Vagina (tissue), 2 donors: ENCODE results near the gene APOL4. TPM values are rescaled to one million over a fixed set of nuclear protein-coding genes. Genes with fewer than 3 reads are reported as not detected.
"Not testable (repeated sequence)": the region's sequence is repeated elsewhere in the genome, so short reads cannot be mapped to it uniquely, and the experiment has no call there.

Experiments used
- DNase-seq, 2 donors: peaks; one replicate each; pipeline ENCODE4 v3.0.0-alpha.2; 2017; ENCODE audit errors: extremely low spot score in 2 of 2
- H3K27ac ChIP-seq: fragments of 200-600 bp; sonication (generic); one replicate; pipeline ENCODE4 v1.5.1; 2019
- H3K27me3 ChIP-seq: fragments of 200-600 bp; sonication (generic); one replicate; pipeline ENCODE4 v1.5.1; 2019
- H3K36me3 ChIP-seq, 2 donors: fragments of 200-600 bp; sonication (generic); one replicate each; pipeline ENCODE4 v1.5.1; 2017 to 2019
- H3K4me1 ChIP-seq: fragments of 200-600 bp; sonication (generic); one replicate; pipeline ENCODE4 v1.5.1; 2019
- H3K4me3 ChIP-seq, 2 donors: fragments of 200-600 bp; sonication (generic); 1 replicate in 1 of 2; 2 replicates in 1 of 2; pipeline ENCODE4 v1.5.1; 2016 to 2019
- H3K9me3 ChIP-seq: fragments of 200-600 bp; sonication (generic); one replicate; pipeline ENCODE4 v1.5.1; 2019
- CTCF ChIP-seq, 3 experiments: fragments of 450-650 bp in 2 of 3; fragments of 200-600 bp in 1 of 3; sonication (generic) in 1 of 3; IDR thresholded peaks; one replicate each; pipeline ENCODE4 v1.5.1; 2017 to 2019; ENCODE audit warnings: antibody characterized with exemption in 3 of 3, mild to moderate bottlenecking in 2 of 3, moderate library complexity in 2 of 3
- POLR2A ChIP-seq, 2 donors: fragments of 450-650 bp; IDR thresholded peaks; one replicate each; pipeline ENCODE4 v1.6.1; 2017; ENCODE audit warnings: antibody characterized with exemption in 2 of 2, mild to moderate bottlenecking in 2 of 2, moderate library complexity in 2 of 2
- POLR2AphosphoS5 ChIP-seq, 2 donors: sonication (generic); formaldehyde crosslinking; IDR thresholded peaks; one replicate each; pipeline ENCODE4 v1.9.0; 2017; ENCODE audit warnings: antibody characterized with exemption in 2 of 2, mild to moderate bottlenecking in 2 of 2, low read depth in 1 of 2; ENCODE audit not compliant: insufficient read depth in 1 of 2
- intact Hi-C: fragments of 100-400 bp; cut with DNase I; formaldehyde crosslinking; loops from one replicate; pipeline ENCODE4 v1.15.1; 2023
- total RNA-seq: library from RNA; depleted of rRNA; stranded (reverse); fragments of >200 nt; gene quantifications from one replicate; pipeline ENCODE4 v1.2.3, GENCODE V29; 2016

APOL4 gene
- total RNA-seq, 1 donor from 2014 or later = 4.2 TPM

GRCh38 chr22:36192542-36192941 is 9.1 kb downstream of the APOL4 start:
- Histone ChIP-seq H3K27ac (no peak overlapping the region), H3K36me3 (no peaks in the 10 kb centered on the region), H3K4me1 (peaks cover 2% of the 10 kb centered on the region), H3K9me3 (no peaks in the 10 kb centered on the region), H3K4me3 (no peak overlapping the region), H3K27me3 (no peaks in the 10 kb centered on the region)
- TF ChIP-seq CTCF (IDR thresholded peaks at IDR 0.05) = no peak
- no peak for TF ChIP-seq POLR2A (IDR thresholded peaks at IDR 0.05)
- no peak for TF ChIP-seq POLR2AphosphoS5 (IDR thresholded peaks at IDR 0.05; ENCODE audit: insufficient read depth in 1 of 2, low read depth in 1 of 2)
- intact Hi-C loops = loop anchor here (10.0 kb wide), 1 partner anchor 92 kb away; no protein-coding TSS in a partner anchor
- DNase-seq = no peak

- intact Hi-C loops = loop anchor here (10.0 kb wide), 1 partner anchor 94 kb away; no protein-coding TSS in a partner anchor
- Histone ChIP-seq H3K9me3 (no peaks in the 10 kb centered on the region), H3K27ac (no peak overlapping the region), H3K27me3 (no peaks in the 10 kb centered on the region), H3K36me3 (no peaks in the 10 kb centered on the region), H3K4me1 (no peaks in the 10 kb centered on the region), H3K4me3 (no peak overlapping the region)
- no peak for TF ChIP-seq CTCF (IDR thresholded peaks at IDR 0.05)
- peak in 1 of 2 donors; percentile 27 for TF ChIP-seq POLR2AphosphoS5 (IDR thresholded peaks at IDR 0.05; ENCODE audit: insufficient read depth in 1 of 2, low read depth in 1 of 2)
- TF ChIP-seq POLR2A (IDR thresholded peaks at IDR 0.05) = no peak
- peak in 1 of 2 donors; percentile 86 for DNase-seq
Observed at GRCh38 chr22:36191106-36191836, 10.3 kb downstream of the APOL4 start.

GRCh38 chr22:36187862-36188261 is 13.7 kb downstream of the APOL4 start:
- H3K4me3 ChIP-seq, H3K4me1 ChIP-seq, DNase-seq, H3K9me3 ChIP-seq, H3K27ac ChIP-seq, H3K27me3 ChIP-seq, intact Hi-C loops, H3K36me3 ChIP-seq: not testable (repeated sequence)

- H3K27me3 ChIP-seq = no peaks in the 10 kb centered on the region
Observed at GRCh38 chr22:36185828-36186624, 15.6 kb downstream of the APOL4 start.

More at GRCh38 chr22:36185828-36186624, 15.6 kb downstream of the APOL4 start:
- Histone ChIP-seq H3K4me3 (no peak overlapping the region), H3K27ac (no peak overlapping the region), H3K4me1 (no peaks in the 10 kb centered on the region), H3K9me3 (no peaks in the 10 kb centered on the region), H3K36me3 (no peaks in the 10 kb centered on the region)
- no peak for DNase-seq
- intact Hi-C loops = no loop called here
- TF ChIP-seq CTCF (IDR thresholded peaks at IDR 0.05) (no peak), POLR2AphosphoS5 (IDR thresholded peaks at IDR 0.05; ENCODE audit: insufficient read depth in 1 of 2, low read depth in 1 of 2) (no peak), POLR2A (IDR thresholded peaks at IDR 0.05) (no peak)
